HAP-1 (cell line): ENCODE results near the gene RASGRF1.
A peak's percentile ranks its signal among the peaks of the same experiment; 100 is the strongest.
"Not testable (repeated sequence)": the region's sequence is repeated elsewhere in the genome, so short reads cannot be mapped to it uniquely, and the experiment has no call there.

ENCODE experiments used
- DNase-seq, 2 experiments: peaks; one replicate each; pipeline ENCODE4 v3.0.0-alpha.2; 2016 to 2020; ENCODE audit warnings: low spot score in 2 of 2
- H3K27me3 ChIP-seq: fragments of 250-450 bp; sonication (Bioruptor Pico); 2 replicates; pipeline ENCODE4 v1.5.1; 2020; ENCODE audit warnings: low read depth, mild to moderate bottlenecking, moderate library complexity
- H3K36me3 ChIP-seq: fragments of 250-450 bp; sonication (Bioruptor Pico); replicated peaks from 2 replicates; pipeline ENCODE4 v1.5.1; 2020; ENCODE audit warnings: mild to moderate bottlenecking
- H3K4me1 ChIP-seq: fragments of 250-450 bp; sonication (Bioruptor Pico); 2 replicates; pipeline ENCODE4 v1.5.1; 2020; ENCODE audit warnings: mild to moderate bottlenecking
- H3K4me3 ChIP-seq: fragments of 250-450 bp; sonication (Bioruptor Pico); 2 replicates; pipeline ENCODE4 v1.5.1; 2020; ENCODE audit warnings: mild to moderate bottlenecking, moderate library complexity
- H3K9me3 ChIP-seq: fragments of 250-450 bp; sonication (Bioruptor Pico); 2 replicates; pipeline ENCODE4 v1.5.1; 2020; ENCODE audit warnings: mild to moderate bottlenecking, moderate library complexity
- in situ Hi-C: fragments of 300-500 bp; cut with MboI; formaldehyde crosslinking; loops from 3 replicates; pipeline ENCODE4 v1.14.3; 2020; ENCODE audit warnings: low sequenced_read_pairs, inconsistent platforms, mixed read lengths

RASGRF1 gene

DNA sequence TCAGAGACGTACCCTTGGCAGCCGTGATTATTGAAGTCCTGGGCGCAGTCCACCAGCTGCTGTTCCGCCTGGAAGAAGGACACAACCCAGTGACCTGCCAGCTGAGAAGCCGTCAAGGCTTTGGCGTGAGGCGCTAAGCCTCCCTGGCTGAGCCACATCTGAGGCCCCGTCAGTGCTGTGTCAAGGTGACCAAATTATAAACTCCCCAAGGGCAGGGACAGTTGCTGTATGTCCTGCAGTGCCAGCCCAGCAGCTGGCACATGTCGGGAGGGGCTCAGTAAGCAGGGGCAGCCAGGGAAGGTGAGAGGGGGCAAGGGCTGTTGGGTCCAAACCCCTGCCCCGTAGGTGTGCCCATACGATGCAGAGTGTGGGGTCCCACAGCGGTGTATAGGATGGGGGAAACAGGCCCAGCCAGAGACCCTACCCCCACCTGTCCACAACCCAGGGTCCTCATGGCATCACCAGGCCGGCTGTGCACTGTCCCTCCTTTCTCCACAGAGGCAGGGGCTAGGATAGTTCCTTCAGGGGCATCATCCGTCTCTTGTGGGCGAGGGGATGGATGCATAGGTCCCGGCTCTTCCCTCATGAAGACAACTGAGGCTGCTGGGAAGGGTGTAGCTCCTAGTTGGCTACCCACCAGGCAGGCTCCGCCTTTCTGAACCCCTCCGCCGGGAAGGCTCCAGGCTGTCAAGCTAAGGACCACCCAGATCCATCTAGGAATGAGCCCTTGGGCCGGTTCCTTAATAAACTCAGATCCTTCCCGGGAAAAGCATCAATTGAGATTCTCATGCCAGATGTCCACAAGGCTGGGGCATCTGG, 158.9 kb downstream of the RASGRF1 start:
- Histone ChIP-seq H3K4me3 (no peak overlapping the region), H3K36me3 (peaks cover 9% of the 10 kb centered on the region; the same call in 1 of the 2 replicates), H3K4me1 (no peaks in the 10 kb centered on the region), H3K27me3 (no peaks in the 10 kb centered on the region), H3K9me3 (no peaks in the 10 kb centered on the region)
- in situ Hi-C loops: no loop called here
- no peak for DNase-seq

GRCh38 chr15:78930577-78931388, 159.8 kb downstream of the RASGRF1 start:
- in situ Hi-C loops: no loop called here
- H3K4me1 ChIP-seq: no peaks in the 10 kb centered on the region
- DNase-seq: no peak
- H3K27me3 ChIP-seq: no peaks in the 10 kb centered on the region
- H3K9me3 ChIP-seq: no peaks in the 10 kb centered on the region
- no peak overlapping the region for H3K4me3 ChIP-seq
- H3K36me3 ChIP-seq: peaks cover 18% of the 10 kb centered on the region; the same call in 1 of the 2 replicates

- H3K9me3 ChIP-seq: no peaks in the 10 kb centered on the region
- DNase-seq: no peak
- no peak overlapping the region for H3K4me3 ChIP-seq
- H3K36me3 ChIP-seq: peaks cover 25% of the 10 kb centered on the region
- in situ Hi-C loops: no loop called here
- H3K4me1 ChIP-seq: no peaks in the 10 kb centered on the region
- no peaks in the 10 kb centered on the region for H3K27me3 ChIP-seq
These were observed 160.9 kb downstream of the RASGRF1 start for GRCh38 chr15:78929536-78930264.

DNA sequence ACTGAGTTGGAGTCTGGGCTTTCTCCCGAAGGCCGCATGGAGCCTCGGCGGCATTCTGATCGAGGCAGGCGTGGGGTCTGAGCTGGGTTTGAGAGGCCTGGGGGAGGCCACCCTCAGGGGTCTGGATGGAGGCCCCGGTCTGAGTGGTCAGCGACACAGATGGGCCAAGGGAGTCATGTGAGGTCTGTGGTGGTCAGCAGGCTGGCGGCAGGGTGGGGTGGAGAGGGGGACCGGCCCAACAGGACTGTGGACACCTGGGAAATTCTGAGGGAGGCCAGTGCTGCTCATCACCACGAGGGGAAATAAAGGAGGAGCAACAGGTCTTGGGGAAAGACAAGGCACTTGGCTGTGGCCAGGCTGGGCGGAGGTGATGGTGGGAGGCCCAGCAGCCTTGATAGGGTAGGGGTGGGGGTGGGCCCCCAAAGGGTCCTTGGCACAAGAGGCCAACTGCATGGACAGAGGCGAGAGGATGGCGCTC, 161.9 kb downstream of the RASGRF1 start:
- H3K36me3 ChIP-seq: peaks cover 26% of the 10 kb centered on the region
- H3K4me3 ChIP-seq: no peak overlapping the region
- no peaks in the 10 kb centered on the region for H3K9me3 ChIP-seq
- H3K27me3 ChIP-seq: no peaks in the 10 kb centered on the region
- no peaks in the 10 kb centered on the region for H3K4me1 ChIP-seq
- in situ Hi-C loops: no loop called here
- DNase-seq: peak in 1 of 2 experiments; percentile 25

DNA sequence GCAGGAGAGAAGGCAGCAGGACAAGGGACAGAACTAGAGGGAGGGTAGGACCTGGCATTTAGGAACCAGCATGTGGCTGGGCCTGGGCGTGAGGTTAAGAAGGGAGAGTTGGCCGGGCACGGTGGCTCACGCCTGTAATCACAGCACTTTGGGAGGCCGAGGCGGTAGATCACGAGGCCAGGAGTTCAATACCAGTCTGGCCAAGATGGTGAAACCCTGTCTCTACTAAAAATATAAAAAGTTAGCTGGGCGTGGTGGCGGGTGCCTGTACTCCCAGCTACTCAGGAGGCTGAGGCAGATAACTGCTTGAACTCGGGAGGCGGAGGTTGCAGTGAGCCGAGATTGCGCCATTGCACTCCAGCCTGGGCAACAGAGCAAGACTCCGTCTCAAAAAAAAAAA, 162.4 kb downstream of the RASGRF1 start:
- H3K27me3 ChIP-seq, H3K9me3 ChIP-seq, H3K4me1 ChIP-seq, H3K4me3 ChIP-seq, in situ Hi-C loops, DNase-seq: not testable (repeated sequence)
- peaks cover 31% of the 10 kb centered on the region for H3K36me3 ChIP-seq

GRCh38 chr15:78927077-78927790, 163.3 kb downstream of the RASGRF1 start:
- DNase-seq: no peak
- Histone ChIP-seq H3K27me3 (no peaks in the 10 kb centered on the region), H3K4me3 (no peak overlapping the region), H3K9me3 (no peaks in the 10 kb centered on the region), H3K4me1 (no peaks in the 10 kb centered on the region), H3K36me3 (peaks cover 40% of the 10 kb centered on the region)
- in situ Hi-C loops: no loop called here

DNA sequence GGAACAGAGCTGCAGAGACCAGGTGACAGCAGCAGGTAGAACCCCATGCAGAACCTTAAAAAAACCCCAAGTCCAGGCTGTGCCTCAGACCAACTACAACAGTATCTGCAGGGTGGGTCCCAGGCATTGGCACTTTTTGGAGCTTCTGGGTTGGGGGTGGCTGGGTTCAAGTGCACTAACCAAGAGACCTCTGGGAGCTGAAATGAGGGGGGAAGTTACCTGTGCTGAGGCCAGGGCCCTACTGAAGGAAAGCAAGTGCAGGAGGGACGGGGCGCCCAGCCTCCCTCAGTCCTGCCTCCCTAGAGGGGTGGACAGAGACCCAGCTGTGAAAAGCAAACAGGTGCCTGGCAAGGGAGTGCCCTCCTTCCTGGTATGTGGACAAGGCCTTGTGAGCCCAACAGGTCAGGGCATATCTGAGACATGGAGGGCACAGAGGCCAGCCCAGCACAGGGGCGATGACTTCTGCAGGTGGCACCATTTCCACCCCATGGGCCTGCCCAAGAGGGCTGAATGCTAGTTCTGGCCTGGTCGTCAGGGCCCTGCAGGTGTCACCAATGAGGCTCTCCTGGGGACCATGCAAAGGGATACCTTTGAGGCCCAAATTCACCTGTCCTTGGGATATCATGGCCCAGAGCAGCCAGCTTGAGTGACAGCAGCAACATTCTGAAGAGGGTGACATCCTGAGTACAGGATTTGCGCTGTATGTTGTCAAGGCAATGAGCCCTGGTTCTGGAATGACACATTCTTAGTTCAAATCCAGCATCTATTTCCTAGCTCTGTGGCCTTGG, 164.4 kb downstream of the RASGRF1 start:
- peaks cover 51% of the 10 kb centered on the region for H3K36me3 ChIP-seq
- in situ Hi-C loops: no loop called here
- H3K4me3 ChIP-seq: no peak overlapping the region
- H3K4me1 ChIP-seq: no peaks in the 10 kb centered on the region
- H3K9me3 ChIP-seq: no peaks in the 10 kb centered on the region
- H3K27me3 ChIP-seq: no peaks in the 10 kb centered on the region
- no peak for DNase-seq

GRCh38 chr15:78925076-78925624, 165.4 kb downstream of the RASGRF1 start:
- DNase-seq: no peak
- no peaks in the 10 kb centered on the region for H3K4me1 ChIP-seq
- peaks cover 58% of the 10 kb centered on the region for H3K36me3 ChIP-seq
- in situ Hi-C loops: no loop called here
- H3K9me3 ChIP-seq: no peaks in the 10 kb centered on the region
- H3K4me3 ChIP-seq: no peak overlapping the region
- H3K27me3 ChIP-seq: no peaks in the 10 kb centered on the region

DNA sequence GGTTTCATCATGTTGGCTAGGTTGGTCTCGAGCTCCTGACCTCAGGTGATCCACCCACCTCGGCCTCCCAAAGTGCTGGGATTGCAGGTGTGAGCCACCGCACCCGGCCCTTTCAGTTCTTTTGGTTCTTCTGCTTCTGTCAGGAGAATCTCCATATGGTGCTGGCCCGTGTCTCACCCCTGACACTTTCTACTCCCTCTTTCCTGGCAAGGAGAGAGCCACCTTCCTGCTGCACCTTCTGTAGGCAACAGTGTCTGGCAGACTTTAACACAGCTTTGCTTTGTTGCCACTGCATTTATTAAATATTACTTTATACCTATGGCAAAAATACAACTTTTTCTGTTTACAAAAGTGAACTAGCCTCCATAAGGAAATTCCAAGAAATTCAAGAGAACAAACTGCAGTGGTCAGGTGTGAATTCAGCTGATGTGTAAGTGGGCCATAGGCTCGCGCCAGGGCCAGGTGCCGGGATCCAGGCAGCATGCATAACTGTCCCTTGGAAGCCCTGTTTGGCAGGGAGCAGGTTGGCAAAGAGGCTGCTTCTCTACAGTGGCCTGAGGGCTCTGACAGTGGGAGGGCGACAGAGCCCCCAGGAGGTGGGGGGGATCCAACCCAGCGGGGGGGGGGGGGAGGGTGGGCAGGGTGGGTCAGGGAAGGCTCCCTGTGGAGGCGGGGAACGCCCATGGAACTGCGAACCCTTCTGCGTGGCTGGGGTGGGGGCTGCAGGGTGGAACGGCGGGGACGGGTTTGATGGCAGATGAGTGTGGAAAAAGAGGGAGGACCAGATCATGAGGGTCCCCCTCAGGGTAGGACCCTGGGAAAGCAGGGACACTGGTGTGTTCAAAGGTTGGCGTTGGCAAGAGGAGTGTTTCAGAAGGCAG, 166.9 kb downstream of the RASGRF1 start:
- in situ Hi-C loops: no loop called here
- H3K4me1 ChIP-seq: no peaks in the 10 kb centered on the region
- DNase-seq: no peak
- H3K9me3 ChIP-seq: no peaks in the 10 kb centered on the region
- no peaks in the 10 kb centered on the region for H3K27me3 ChIP-seq
- H3K36me3 ChIP-seq: peaks cover 73% of the 10 kb centered on the region
- H3K4me3 ChIP-seq: no peak overlapping the region

- H3K4me1 ChIP-seq: no peaks in the 10 kb centered on the region
- in situ Hi-C loops: no loop called here
- no peak for DNase-seq
- peaks cover 78% of the 10 kb centered on the region for H3K36me3 ChIP-seq
- no peaks in the 10 kb centered on the region for H3K27me3 ChIP-seq
- H3K4me3 ChIP-seq: no peak overlapping the region
- H3K9me3 ChIP-seq: no peaks in the 10 kb centered on the region
These were observed 167.6 kb downstream of the RASGRF1 start for GRCh38 chr15:78923015-78923414.

DNA sequence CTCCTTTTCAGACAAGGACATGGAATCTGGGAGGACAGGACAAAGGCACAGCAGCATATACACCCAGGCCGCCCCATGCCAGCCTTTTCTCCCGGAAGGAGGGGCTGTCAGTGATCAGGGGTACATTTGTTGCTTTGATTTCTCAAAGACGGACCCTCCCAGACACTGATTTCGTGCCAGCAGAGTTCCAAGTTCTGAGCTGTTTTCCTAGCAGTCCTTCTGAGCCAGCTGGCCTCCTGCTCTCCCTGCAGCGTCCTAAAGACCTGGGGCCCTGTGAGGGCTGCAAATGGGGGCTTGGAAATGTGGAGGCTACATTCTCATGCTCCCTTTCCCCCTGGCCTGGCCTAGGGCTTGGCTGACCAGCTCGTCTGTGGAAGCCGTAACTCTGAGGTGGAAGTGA, 168.1 kb downstream of the RASGRF1 start:
- H3K27me3 ChIP-seq: no peaks in the 10 kb centered on the region
- no peak overlapping the region for H3K4me3 ChIP-seq
- DNase-seq: no peak
- in situ Hi-C loops: no loop called here
- H3K4me1 ChIP-seq: no peaks in the 10 kb centered on the region
- no peaks in the 10 kb centered on the region for H3K9me3 ChIP-seq
- peaks cover 74% of the 10 kb centered on the region for H3K36me3 ChIP-seq

- H3K36me3 ChIP-seq: peaks cover 72% of the 10 kb centered on the region
- in situ Hi-C loops: no loop called here
- no peaks in the 10 kb centered on the region for H3K27me3 ChIP-seq
These were observed 168.6 kb downstream of the RASGRF1 start for GRCh38 chr15:78921940-78922339.

More at GRCh38 chr15:78921940-78922339, 168.6 kb downstream of the RASGRF1 start:
- Histone ChIP-seq H3K4me1 (no peaks in the 10 kb centered on the region), H3K4me3 (no peak overlapping the region), H3K9me3 (no peaks in the 10 kb centered on the region)
- no peak for DNase-seq
